ENCODE measurements around the gene GLYR1.

GLYR1 gene

DNA sequence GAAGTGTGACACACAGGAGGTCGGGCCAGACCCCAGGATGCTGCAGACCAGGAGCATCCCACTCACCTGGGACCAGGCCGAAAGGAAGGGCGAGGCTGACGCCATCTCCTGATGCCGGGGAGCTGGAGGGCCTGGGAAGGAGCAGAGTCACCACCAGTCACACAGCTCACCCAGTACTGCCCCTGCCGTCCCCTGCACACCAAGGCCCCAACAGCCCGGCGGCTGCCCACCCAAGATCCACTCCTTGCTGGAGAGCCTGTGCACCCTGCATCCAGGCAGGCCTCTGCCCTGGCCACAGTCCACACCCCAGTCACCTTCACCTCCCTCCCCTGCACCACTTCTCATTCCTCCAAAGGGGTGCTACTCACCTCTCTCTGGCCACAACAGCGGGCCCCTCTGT is 84.9 kb downstream of the GLYR1 start:
- no peak for DNase-seq

DNA sequence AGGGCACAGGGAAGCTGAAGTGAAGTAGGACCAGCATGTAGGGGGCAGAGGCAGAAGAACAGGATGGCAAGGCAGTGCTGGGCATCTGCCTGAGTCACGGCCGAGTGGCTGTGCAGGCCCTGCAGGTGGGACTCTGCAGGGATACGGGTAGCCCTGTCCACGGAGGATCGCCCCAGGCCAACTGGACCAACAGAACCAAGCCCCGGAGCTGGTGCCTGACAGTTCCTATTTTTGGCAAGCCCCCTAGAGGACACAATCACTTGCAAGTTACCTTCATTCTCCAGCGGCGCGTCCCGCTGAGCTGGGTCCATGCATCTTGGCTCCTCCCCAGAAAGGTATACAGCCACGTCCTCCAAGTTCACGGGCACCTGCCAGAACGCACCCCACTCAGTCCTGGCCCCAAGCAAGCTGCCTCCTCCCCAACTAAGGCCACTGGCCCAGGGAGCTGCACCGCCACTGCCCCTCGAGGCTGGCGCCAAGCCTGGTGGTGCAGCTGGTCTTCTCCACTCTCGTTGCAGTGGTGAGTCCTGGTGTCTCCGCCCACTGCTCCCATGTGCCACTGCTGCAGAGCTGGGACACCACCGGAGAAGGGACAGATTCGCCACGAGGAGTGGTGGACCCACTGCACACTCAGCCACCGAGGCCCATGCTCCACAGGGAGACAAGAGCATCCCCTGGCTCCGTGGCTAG is 86.7 kb downstream of the GLYR1 start:
- DNase-seq, result no peak

DNA sequence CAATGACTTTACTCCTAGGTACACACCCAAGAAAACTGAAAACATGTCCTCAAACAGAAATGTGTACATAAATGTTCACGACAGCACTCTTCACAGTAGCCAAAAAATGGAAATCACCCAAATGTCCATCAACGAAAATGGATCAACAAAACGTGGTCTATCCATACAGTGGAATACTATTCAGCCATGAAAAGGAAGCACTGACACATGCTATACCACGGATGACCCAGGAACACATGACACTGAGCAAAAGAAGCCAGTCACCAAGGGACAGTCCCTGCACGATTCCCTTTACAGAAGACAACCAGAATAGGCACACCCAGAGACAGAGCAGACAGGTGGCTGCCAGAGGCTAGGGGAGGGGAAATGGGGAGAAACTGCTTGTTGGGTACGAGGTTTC is 91.4 kb downstream of the GLYR1 start:
- DNase-seq, result no peak

DNA sequence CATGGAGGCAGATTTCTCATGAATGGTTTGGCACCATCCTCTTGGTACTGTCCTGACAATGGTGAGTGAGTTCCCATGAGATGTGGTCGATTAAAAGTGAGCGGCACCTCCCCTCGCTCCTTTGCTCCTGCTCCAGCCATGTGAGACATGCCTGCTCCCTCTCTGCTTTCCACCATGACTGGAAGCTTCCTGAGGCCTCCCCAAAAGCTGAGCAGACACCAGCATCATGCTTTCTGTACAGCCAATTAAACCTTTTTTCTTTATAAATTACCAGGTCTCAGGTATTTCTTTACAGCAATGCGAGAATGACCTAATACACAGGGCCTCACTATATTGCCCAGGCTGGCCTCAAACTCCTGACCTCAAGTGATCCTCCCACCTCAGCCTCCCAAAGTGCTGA is 92.2 kb downstream of the GLYR1 start:
- DNase-seq, result no peak

DNA sequence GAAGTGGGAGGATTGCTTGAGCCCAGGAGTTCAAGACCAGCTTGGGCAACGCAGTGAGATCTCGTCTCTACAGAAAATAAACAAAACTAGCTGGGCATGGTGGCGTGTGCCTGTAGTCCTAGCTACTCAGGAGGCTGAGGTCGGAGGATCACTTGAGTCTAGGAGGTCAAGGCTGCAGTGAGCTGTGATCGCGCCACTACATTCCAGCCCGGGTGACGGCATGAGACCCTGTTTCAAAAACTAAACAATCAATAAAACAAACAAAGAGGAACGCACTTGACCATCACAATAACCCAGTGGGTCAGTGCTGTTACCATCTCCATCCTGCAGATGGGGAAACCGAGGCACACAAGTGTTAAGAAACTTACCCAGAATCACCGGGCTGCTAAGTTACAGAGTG is 93.9 kb downstream of the GLYR1 start:
- DNase-seq, result no peak
